Neural cell (in vitro differentiated cells): Measurements from ENCODE around the gene VPS13C. TPM values are rescaled to one million over a fixed set of nuclear protein-coding genes. Genes with fewer than 3 reads are reported as not detected.

ENCODE experiments used
- H2AFZ ChIP-seq: fragments of 200-600, 300-800 bp; sonication (generic), shearing (Covaris generic); 2 replicates; pipeline ENCODE4 v1.6.0; 2014; ENCODE audit warnings: low read depth, mild to moderate bottlenecking, antibody characterized with exemption, low read length, moderate library complexity
- H3F3A ChIP-seq: fragments of 200-600 bp; shearing (Covaris generic); 2 replicates; pipeline ENCODE4 v1.6.1; 2016; ENCODE audit warnings: mild to moderate bottlenecking, moderate library complexity, mixed read lengths, antibody characterized with exemption, low read length; ENCODE audit not compliant: insufficient read depth, poor library complexity, severe bottlenecking
- H3K27ac ChIP-seq: fragments of 200-600, 300-800 bp; sonication (generic), shearing (Covaris generic); 2 replicates; pipeline ENCODE4 v1.5.1; 2014; ENCODE audit warnings: mild to moderate bottlenecking, low read length, moderate library complexity
- H3K27me3 ChIP-seq: fragments of 300-800, 200-600 bp; sonication (generic), shearing (Covaris generic); 2 replicates; pipeline ENCODE4 v1.6.0; 2014; ENCODE audit warnings: mild to moderate bottlenecking, low read depth, low read length, moderate library complexity; ENCODE audit not compliant: insufficient read depth
- H3K36me3 ChIP-seq: fragments of 300-800, 200-600 bp; sonication (generic), shearing (Covaris generic); 2 replicates; pipeline ENCODE4 v1.5.1; 2014; ENCODE audit warnings: mild to moderate bottlenecking, antibody characterized with exemption, low read length, moderate library complexity; ENCODE audit not compliant: insufficient read depth
- H3K4me2 ChIP-seq: fragments of 300-800, 200-600 bp; sonication (generic), shearing (Covaris generic); 2 replicates; pipeline ENCODE4 v1.6.0; 2014; ENCODE audit warnings: mild to moderate bottlenecking, low read length
- H3K4me3 ChIP-seq: fragments of 300-800, 200-600 bp; sonication (generic), shearing (Covaris generic); 2 replicates; pipeline ENCODE4 v1.5.1; 2014; ENCODE audit warnings: mild to moderate bottlenecking, low read length, moderate library complexity
- H3K79me2 ChIP-seq: fragments of 200-600 bp; shearing (Covaris generic); replicated peaks from 2 replicates; pipeline ENCODE4 v1.6.0; 2014; ENCODE audit warnings: mild to moderate bottlenecking, low read length, moderate library complexity; ENCODE audit not compliant: insufficient read depth
- H3K9ac ChIP-seq: fragments of 300-800, 200-600 bp; sonication (generic), shearing (Covaris generic); 2 replicates; pipeline ENCODE4 v1.6.1; 2016; ENCODE audit warnings: mild to moderate bottlenecking, low read length, mixed read lengths
- H3K9me2 ChIP-seq: fragments of 200-600 bp; shearing (Covaris generic); 2 replicates; pipeline ENCODE4 v1.6.1; 2016; ENCODE audit warnings: mild to moderate bottlenecking, low read length, mixed read lengths; ENCODE audit not compliant: insufficient read depth
- H3K9me3 ChIP-seq: fragments of 200-600, 300-800 bp; sonication (generic), shearing (Covaris generic); 2 replicates; pipeline ENCODE4 v1.6.1; 2016; ENCODE audit warnings: mild to moderate bottlenecking, mixed run types, low read length, moderate library complexity, mixed read lengths
- H4K20me1 ChIP-seq: fragments of 200-600 bp; shearing (Covaris generic); 2 replicates; pipeline ENCODE4 v1.6.1; 2016; ENCODE audit warnings: mild to moderate bottlenecking, mixed run types; ENCODE audit not compliant: insufficient read depth
- EP300 ChIP-seq: fragments of 450-650 bp; conservative IDR thresholded peaks from 2 replicates; pipeline ENCODE4 v1.6.1; 2014; ENCODE audit warnings: antibody characterized with exemption, mild to moderate bottlenecking, moderate library complexity; ENCODE audit not compliant: poor library complexity, severe bottlenecking
- EZH2 ChIP-seq: fragments of 200-600, 300-800 bp; shearing (Covaris generic), sonication (generic); IDR thresholded peaks from 2 replicates; pipeline ENCODE4 v1.6.1; 2014; ENCODE audit warnings: antibody characterized with exemption, low read length, borderline replicate concordance, mild to moderate bottlenecking; ENCODE audit not compliant: insufficient read depth, poor library complexity, severe bottlenecking
- MXI1 ChIP-seq: fragments of 450-650 bp; conservative IDR thresholded peaks from 2 replicates; pipeline ENCODE4 v1.6.1; 2014; ENCODE audit warnings: antibody characterized with exemption, mild to moderate bottlenecking; ENCODE audit not compliant: poor library complexity, severe bottlenecking
- POLR2AphosphoS5 ChIP-seq: IDR thresholded peaks from 2 replicates; pipeline ENCODE4 v1.6.1; 2012
- RAD21 ChIP-seq: fragments of 450-650 bp; conservative IDR thresholded peaks from 2 replicates; pipeline ENCODE4 v1.6.1; 2014; ENCODE audit warnings: antibody characterized with exemption, mild to moderate bottlenecking, moderate library complexity
- SMC3 ChIP-seq: fragments of 450-650 bp; conservative IDR thresholded peaks from 2 replicates; pipeline ENCODE4 v1.6.1; 2014; ENCODE audit warnings: antibody characterized with exemption, mild to moderate bottlenecking, moderate library complexity; ENCODE audit not compliant: poor library complexity
- TAF1 ChIP-seq: IDR thresholded peaks from 2 replicates; pipeline ENCODE4 v1.6.1; 2012; ENCODE audit warnings: low read depth
- polyA plus RNA-seq: library from polyadenylated mRNA; depleted of rRNA; stranded (reverse); fragments of >200 nt; gene quantifications from 2 replicates; pipeline ENCODE4 v1.2.3, GENCODE V29; 2014
- TF ChIP-seq, protein P1 (sequence below): fragments of 450-650 bp; IDR thresholded peaks from 2 replicates; pipeline ENCODE4 v1.5.1; 2014; ENCODE audit warnings: antibody characterized with exemption, mild to moderate bottlenecking, moderate library complexity; ENCODE audit not compliant: poor library complexity, severe bottlenecking
- TF ChIP-seq, protein P2 (sequence below): IDR thresholded peaks from 2 replicates; pipeline ENCODE4 v1.6.1; 2012; ENCODE audit warnings: borderline replicate concordance

The VPS13C gene
- polyA plus RNA-seq, 1 donor from 2014 or later: 92.6 TPM

DNA sequence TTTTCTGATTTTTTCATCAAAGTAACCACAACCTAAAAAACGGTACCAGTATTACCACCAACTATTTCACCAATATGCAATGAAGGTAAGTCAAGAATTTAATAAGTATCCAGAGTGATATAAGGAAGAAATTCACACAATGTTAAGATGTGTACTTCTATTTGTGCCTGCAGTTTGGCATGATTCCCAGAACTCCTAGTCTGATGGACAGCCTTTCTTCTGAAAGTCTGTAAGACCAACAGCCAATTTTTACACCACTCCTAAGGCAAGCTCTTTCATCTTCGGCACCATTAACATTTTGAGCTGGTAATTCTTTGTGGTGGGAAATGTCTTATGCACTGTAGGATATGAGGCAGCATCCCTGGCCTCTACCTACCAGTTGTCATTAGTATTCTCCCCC, 108.3 kb downstream of the VPS13C start:
- Histone ChIP-seq H3K79me2 (no peaks in the 10 kb centered on the region), H3F3A (no peaks in the 10 kb centered on the region), H3K9ac (no peak overlapping the region), H2AFZ (no peak overlapping the region), H3K36me3 (no peaks in the 10 kb centered on the region), H3K9me3 (no peaks in the 10 kb centered on the region), H3K27ac (no peak overlapping the region), H3K4me2 (no peak overlapping the region), H4K20me1 (no peaks in the 10 kb centered on the region), H3K27me3 (no peaks in the 10 kb centered on the region), H3K9me2 (no peaks in the 10 kb centered on the region), H3K4me3 (no peak overlapping the region)
- TF ChIP-seq EP300: no peak
- TF ChIP-seq EZH2: no peak

DNA sequence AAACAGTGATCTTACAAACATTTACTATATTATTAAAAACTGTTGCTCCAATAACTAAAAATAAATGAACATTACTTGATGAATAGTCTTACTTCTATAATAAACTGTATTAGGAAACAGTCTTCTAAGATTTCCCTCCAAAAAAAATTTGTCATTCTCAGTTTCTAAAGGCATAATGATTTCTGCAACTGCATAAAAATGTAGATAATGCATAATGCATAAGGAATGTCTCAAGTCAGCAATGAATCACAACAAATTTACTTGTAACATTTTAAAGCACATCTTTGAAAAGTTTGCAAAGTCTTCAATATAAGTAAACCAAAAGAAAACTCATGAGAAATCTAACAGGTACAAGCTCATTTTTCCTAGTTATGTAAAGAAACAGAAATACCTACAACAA, 113.5 kb downstream of the VPS13C start:
- Histone ChIP-seq H3F3A (no peaks in the 10 kb centered on the region), H3K36me3 (no peaks in the 10 kb centered on the region), H3K79me2 (no peaks in the 10 kb centered on the region), H3K27ac (no peak overlapping the region), H3K9me2 (no peaks in the 10 kb centered on the region), H3K9me3 (no peaks in the 10 kb centered on the region), H3K9ac (no peak overlapping the region), H3K4me2 (no peak overlapping the region), H4K20me1 (no peaks in the 10 kb centered on the region), H2AFZ (no peak overlapping the region), H3K27me3 (no peaks in the 10 kb centered on the region), H3K4me3 (no peak overlapping the region)
- TF ChIP-seq EZH2: no peak
- TF ChIP-seq, protein P1, sequence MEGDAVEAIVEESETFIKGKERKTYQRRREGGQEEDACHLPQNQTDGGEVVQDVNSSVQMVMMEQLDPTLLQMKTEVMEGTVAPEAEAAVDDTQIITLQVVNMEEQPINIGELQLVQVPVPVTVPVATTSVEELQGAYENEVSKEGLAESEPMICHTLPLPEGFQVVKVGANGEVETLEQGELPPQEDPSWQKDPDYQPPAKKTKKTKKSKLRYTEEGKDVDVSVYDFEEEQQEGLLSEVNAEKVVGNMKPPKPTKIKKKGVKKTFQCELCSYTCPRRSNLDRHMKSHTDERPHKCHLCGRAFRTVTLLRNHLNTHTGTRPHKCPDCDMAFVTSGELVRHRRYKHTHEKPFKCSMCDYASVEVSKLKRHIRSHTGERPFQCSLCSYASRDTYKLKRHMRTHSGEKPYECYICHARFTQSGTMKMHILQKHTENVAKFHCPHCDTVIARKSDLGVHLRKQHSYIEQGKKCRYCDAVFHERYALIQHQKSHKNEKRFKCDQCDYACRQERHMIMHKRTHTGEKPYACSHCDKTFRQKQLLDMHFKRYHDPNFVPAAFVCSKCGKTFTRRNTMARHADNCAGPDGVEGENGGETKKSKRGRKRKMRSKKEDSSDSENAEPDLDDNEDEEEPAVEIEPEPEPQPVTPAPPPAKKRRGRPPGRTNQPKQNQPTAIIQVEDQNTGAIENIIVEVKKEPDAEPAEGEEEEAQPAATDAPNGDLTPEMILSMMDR: no peak
- no peak for TF ChIP-seq TAF1
- no peak for TF ChIP-seq RAD21
- TF ChIP-seq, protein P2, sequence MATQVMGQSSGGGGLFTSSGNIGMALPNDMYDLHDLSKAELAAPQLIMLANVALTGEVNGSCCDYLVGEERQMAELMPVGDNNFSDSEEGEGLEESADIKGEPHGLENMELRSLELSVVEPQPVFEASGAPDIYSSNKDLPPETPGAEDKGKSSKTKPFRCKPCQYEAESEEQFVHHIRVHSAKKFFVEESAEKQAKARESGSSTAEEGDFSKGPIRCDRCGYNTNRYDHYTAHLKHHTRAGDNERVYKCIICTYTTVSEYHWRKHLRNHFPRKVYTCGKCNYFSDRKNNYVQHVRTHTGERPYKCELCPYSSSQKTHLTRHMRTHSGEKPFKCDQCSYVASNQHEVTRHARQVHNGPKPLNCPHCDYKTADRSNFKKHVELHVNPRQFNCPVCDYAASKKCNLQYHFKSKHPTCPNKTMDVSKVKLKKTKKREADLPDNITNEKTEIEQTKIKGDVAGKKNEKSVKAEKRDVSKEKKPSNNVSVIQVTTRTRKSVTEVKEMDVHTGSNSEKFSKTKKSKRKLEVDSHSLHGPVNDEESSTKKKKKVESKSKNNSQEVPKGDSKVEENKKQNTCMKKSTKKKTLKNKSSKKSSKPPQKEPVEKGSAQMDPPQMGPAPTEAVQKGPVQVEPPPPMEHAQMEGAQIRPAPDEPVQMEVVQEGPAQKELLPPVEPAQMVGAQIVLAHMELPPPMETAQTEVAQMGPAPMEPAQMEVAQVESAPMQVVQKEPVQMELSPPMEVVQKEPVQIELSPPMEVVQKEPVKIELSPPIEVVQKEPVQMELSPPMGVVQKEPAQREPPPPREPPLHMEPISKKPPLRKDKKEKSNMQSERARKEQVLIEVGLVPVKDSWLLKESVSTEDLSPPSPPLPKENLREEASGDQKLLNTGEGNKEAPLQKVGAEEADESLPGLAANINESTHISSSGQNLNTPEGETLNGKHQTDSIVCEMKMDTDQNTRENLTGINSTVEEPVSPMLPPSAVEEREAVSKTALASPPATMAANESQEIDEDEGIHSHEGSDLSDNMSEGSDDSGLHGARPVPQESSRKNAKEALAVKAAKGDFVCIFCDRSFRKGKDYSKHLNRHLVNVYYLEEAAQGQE: no peak
- no peak for TF ChIP-seq MXI1
- TF ChIP-seq POLR2AphosphoS5: no peak
- TF ChIP-seq SMC3: no peak
- no peak for TF ChIP-seq EP300

DNA sequence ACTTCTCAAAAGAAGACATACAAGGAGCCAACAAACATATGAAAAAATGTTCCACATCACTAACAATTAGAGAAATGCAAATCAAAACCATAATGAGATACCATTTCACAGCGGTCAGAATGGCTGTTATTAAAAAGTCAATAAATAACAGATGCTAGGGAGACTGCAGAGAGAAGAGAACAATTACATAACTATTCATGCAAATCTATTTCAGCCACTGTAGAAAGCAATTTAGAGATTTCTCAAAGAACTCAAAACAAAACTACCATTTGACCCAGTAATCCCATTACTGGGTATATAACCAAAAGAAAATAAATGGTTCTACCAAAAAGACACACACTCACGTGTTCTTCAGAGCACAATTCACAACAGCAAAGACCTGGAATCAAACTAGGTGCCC, 116.3 kb downstream of the VPS13C start:
- no peaks in the 10 kb centered on the region for H3K9me3 ChIP-seq
- no peak overlapping the region for H3K4me3 ChIP-seq
- H3K4me2 ChIP-seq: no peak overlapping the region
- no peaks in the 10 kb centered on the region for H3F3A ChIP-seq
- no peaks in the 10 kb centered on the region for H3K79me2 ChIP-seq
- H2AFZ ChIP-seq: no peak overlapping the region
- H3K27me3 ChIP-seq: no peaks in the 10 kb centered on the region
- H3K27ac ChIP-seq: no peak overlapping the region
- H4K20me1 ChIP-seq: no peaks in the 10 kb centered on the region
- TF ChIP-seq POLR2AphosphoS5 (no peak), TAF1 (no peak)
- H3K9me2 ChIP-seq: no peaks in the 10 kb centered on the region
- no peak overlapping the region for H3K9ac ChIP-seq
- H3K36me3 ChIP-seq: peaks cover 4% of the 10 kb centered on the region
